Peyer's patch (tissue), 4 donors: ENCODE data around the gene SIGLEC12.

Source experiments
- POLR2A ChIP-seq, 2 donors: fragments of 450-650 bp; IDR thresholded peaks; one replicate each; pipeline ENCODE4 v1.5.1; 2017; ENCODE audit warnings: antibody characterized with exemption in 2 of 2, mild to moderate bottlenecking in 2 of 2, moderate library complexity in 2 of 2
- TF ChIP-seq, protein P1 (sequence below), 6 experiments: fragments of 450-650 bp in 4 of 6; fragments of 200-600 bp in 2 of 6; sonication (generic) in 1 of 6; IDR thresholded peaks; one replicate each; pipeline ENCODE4 v1.5.1; 2017 to 2019; ENCODE audit warnings: antibody characterized with exemption in 6 of 6, mild to moderate bottlenecking in 3 of 6, moderate library complexity in 1 of 6

DNA sequence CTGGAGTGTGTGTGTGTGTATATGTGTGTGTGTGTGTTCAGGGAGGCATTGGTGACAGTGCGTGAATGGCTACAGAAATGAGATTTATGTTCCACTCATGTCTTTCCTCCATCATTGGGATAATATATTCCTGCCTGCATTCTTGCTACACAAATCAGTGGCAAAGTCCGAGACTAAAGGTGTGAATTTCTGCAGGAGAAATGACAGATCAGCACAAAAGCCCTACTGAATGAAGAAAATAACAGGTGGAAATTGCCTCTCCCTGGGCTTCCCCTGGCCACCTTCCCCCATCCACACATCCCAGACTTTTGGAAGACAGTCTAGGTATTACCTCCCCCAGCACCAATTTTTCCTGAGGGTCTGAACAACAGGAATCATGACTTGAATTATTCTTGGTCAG is 19.8 kb upstream of the SIGLEC12 start:
- TF ChIP-seq, protein P1, sequence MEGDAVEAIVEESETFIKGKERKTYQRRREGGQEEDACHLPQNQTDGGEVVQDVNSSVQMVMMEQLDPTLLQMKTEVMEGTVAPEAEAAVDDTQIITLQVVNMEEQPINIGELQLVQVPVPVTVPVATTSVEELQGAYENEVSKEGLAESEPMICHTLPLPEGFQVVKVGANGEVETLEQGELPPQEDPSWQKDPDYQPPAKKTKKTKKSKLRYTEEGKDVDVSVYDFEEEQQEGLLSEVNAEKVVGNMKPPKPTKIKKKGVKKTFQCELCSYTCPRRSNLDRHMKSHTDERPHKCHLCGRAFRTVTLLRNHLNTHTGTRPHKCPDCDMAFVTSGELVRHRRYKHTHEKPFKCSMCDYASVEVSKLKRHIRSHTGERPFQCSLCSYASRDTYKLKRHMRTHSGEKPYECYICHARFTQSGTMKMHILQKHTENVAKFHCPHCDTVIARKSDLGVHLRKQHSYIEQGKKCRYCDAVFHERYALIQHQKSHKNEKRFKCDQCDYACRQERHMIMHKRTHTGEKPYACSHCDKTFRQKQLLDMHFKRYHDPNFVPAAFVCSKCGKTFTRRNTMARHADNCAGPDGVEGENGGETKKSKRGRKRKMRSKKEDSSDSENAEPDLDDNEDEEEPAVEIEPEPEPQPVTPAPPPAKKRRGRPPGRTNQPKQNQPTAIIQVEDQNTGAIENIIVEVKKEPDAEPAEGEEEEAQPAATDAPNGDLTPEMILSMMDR (IDR thresholded peaks at IDR 0.05): no peak
- no peak for TF ChIP-seq POLR2A (IDR thresholded peaks at IDR 0.05)
